Measurements from ENCODE around the gene CAMK1D.

GRCh38 chr10:12381536-12382156 is 32.3 kb downstream of the CAMK1D start:
- TF ChIP-seq, protein P1, sequence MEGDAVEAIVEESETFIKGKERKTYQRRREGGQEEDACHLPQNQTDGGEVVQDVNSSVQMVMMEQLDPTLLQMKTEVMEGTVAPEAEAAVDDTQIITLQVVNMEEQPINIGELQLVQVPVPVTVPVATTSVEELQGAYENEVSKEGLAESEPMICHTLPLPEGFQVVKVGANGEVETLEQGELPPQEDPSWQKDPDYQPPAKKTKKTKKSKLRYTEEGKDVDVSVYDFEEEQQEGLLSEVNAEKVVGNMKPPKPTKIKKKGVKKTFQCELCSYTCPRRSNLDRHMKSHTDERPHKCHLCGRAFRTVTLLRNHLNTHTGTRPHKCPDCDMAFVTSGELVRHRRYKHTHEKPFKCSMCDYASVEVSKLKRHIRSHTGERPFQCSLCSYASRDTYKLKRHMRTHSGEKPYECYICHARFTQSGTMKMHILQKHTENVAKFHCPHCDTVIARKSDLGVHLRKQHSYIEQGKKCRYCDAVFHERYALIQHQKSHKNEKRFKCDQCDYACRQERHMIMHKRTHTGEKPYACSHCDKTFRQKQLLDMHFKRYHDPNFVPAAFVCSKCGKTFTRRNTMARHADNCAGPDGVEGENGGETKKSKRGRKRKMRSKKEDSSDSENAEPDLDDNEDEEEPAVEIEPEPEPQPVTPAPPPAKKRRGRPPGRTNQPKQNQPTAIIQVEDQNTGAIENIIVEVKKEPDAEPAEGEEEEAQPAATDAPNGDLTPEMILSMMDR (conservative IDR thresholded peaks at IDR 0.05 in 1 of 2, IDR thresholded peaks at IDR 0.05 in 1 of 2; ENCODE audit: extremely low read depth in 1 of 2, insufficient read depth in 1 of 2, low read depth in 1 of 2, low read length in 2 of 2): no peak
- no peak for TF ChIP-seq EZH2 (IDR thresholded peaks at IDR 0.05; ENCODE audit: borderline replicate concordance, low read length)
